Right lobe of liver (tissue), 6 donors: Measurements from ENCODE around the gene SMARCD2. TPM values are rescaled to one million over a fixed set of nuclear protein-coding genes. Genes with fewer than 3 reads are reported as not detected.

Source experiments
- ATAC-seq, 4 donors: fragments of 200-7000 bp; cut with Tn5 transposase; one replicate each; pipeline ENCODE4 v1.9.1; 2020; ENCODE audit warnings: mild to moderate bottlenecking in 4 of 4, moderate library complexity in 4 of 4
- DNase-seq, 3 donors: peaks; one replicate each; pipeline ENCODE4 v3.0.0-alpha.2; 2020
- H3K27ac ChIP-seq, 3 donors: fragments of 200-600 bp; one replicate each; pipeline ENCODE4 v1.8.0; 2022
- H3K27me3 ChIP-seq, 2 donors: fragments of 200-600 bp; one replicate each; pipeline ENCODE4 v1.8.0; 2022
- H3K36me3 ChIP-seq, 4 donors: fragments of 200-600 bp; sonication (generic) in 1 of 4; one replicate each; pipeline versions ENCODE4 v1.5.1 to v1.8.0; 2017 to 2022; ENCODE audit warnings: control low read depth in 1 of 4
- H3K4me1 ChIP-seq, 4 donors: fragments of 200-600 bp; sonication (generic) in 1 of 4; one replicate each; pipeline versions ENCODE4 v1.5.1 to v1.8.0; 2017 to 2022; ENCODE audit warnings: control low read depth in 1 of 4
- H3K4me3 ChIP-seq, 3 donors: fragments of 200-600 bp; one replicate each; pipeline ENCODE4 v1.8.0; 2022
- H3K9me3 ChIP-seq, 4 donors: fragments of 200-600 bp; sonication (generic) in 1 of 4; one replicate each; pipeline versions ENCODE4 v1.5.1 to v1.8.0; 2017 to 2022; ENCODE audit warnings: control low read depth in 1 of 4
- POLR2A ChIP-seq: fragments of 450-650 bp; IDR thresholded peaks from one replicate; pipeline ENCODE4 v1.6.1; 2017; ENCODE audit warnings: antibody characterized with exemption, mild to moderate bottlenecking
- WGBS: methylation state at CpG from one replicate; pipeline ENCODE4 v1.1.6; 2018; ENCODE audit warnings: low coverage, low lambda C conversion rate; ENCODE audit not compliant: insufficient coverage; ENCODE audit errors: missing lambda C conversion rate; 5-methylcytosine and 5-hydroxymethylcytosine counted together
- intact Hi-C, 2 donors: fragments of 100-400 bp; cut with DNase I; formaldehyde crosslinking; loops; one replicate each; pipeline versions ENCODE4 v1.11.2 to v1.14.1; 2022
- total RNA-seq, 6 experiments: library from RNA; depleted of rRNA in 2 of 6; stranded (reverse); fragments of >200 nt in 2 of 6; fragmentation: NEBNext Ultra II Directional in 3 of 6; extraction: Animal tissue kit (Norgen Biotek cat#: 25700) in 3 of 6; gene quantifications; one replicate each; pipeline versions ENCODE4 v1.1.0 to v1.2.4, GENCODE V29; 2016 to 2023
- TF ChIP-seq, protein P1 (sequence below), 4 donors: fragments of 200-600 bp in 3 of 4; fragments of 450-650 bp in 1 of 4; IDR thresholded peaks; one replicate each; pipeline versions ENCODE4 v1.5.1 to v1.8.0; 2016 to 2022; ENCODE audit warnings: antibody characterized with exemption in 4 of 4, mild to moderate bottlenecking in 2 of 4
- donor health status: DM: no; HTN: yes; CAD: no.
- donor health status: DM: no; HTN: no; CAD: no.
- donor health status: DM: no; HTN: no; CAD: no.
- donor health status: DM: no; HTN: yes; CAD: no.
- donor health status: DM: no; HTN: yes; CAD: no.

The SMARCD2 gene
- total RNA-seq, 6 experiments from 2014 or later: 23.8 to 94.5 (median 59.5) TPM

DNA sequence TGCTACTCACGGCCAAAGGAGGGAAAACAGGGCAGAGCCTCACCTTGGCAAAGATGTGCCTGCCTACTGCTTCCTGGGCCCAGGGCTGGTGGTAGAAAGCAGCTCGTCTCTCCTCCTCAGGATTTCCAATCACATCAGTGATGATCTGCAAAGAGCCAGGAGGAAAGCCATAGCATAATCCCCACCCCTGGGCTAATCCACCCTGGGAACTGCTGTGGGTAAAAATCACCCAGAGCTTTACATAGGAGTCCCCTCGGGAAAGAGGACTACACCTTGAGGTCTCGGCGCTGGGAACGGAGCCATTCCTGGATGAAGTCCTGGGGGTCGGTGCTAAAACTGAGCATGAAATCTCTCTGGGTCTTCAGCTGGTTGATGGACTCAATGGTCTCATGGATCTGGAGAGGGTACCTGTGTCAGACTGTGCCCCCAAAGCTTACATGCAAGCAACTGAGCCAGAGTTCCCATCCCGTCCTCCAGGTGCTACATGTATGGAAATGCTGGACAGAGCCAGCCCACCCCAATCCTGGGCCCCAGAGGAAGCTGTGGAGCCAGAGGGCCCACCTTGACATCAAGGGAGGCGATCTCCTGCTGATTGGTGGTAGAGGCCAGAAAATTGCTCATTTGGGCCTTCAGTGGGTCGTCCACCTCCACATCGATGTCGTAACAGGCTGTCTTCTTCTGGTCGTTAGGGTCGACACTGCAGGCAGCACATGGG lies 9.3 kb downstream of the SMARCD2 start:
- no peaks in the 10 kb centered on the region for H3K27me3 ChIP-seq
- DNase-seq (no peak), ATAC-seq (no peak)
- peaks cover 6 to 78% (median 38%) of the 10 kb centered on the region in 4 donors for H3K36me3 ChIP-seq
- no peak overlapping the region for H3K27ac ChIP-seq
- H3K4me1 ChIP-seq: peaks cover 0 to 24% (median 8%) of the 10 kb centered on the region in 4 donors
- intact Hi-C loops: no loop called here
- H3K4me3 ChIP-seq: no peak overlapping the region
- WGBS: 86% methylated on average over 5 of the region's 14 CpGs
- no peaks in the 10 kb centered on the region for H3K9me3 ChIP-seq
- TF ChIP-seq POLR2A: no peak
- TF ChIP-seq, protein P1, sequence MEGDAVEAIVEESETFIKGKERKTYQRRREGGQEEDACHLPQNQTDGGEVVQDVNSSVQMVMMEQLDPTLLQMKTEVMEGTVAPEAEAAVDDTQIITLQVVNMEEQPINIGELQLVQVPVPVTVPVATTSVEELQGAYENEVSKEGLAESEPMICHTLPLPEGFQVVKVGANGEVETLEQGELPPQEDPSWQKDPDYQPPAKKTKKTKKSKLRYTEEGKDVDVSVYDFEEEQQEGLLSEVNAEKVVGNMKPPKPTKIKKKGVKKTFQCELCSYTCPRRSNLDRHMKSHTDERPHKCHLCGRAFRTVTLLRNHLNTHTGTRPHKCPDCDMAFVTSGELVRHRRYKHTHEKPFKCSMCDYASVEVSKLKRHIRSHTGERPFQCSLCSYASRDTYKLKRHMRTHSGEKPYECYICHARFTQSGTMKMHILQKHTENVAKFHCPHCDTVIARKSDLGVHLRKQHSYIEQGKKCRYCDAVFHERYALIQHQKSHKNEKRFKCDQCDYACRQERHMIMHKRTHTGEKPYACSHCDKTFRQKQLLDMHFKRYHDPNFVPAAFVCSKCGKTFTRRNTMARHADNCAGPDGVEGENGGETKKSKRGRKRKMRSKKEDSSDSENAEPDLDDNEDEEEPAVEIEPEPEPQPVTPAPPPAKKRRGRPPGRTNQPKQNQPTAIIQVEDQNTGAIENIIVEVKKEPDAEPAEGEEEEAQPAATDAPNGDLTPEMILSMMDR (IDR thresholded peaks at IDR 0.05): no peak

DNA sequence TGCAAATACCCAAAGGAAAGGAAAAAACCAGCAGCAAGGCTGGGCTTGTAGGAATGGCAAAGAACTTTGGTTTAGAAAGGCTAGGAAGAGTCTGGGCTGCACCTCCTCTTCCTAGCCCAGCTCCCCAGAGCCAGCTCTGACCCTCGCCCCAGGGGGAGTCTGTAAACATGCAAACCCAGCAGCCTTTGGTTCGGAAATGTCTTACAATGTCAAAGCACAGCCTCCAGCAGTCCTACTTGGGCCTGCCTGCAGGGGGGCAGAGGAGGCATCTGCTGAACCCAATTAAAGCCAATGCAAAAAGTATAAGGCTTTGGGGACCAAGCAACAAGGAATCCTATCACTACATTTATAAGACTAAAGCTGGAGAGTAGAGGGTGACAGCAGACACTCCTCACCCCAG lies 10.0 kb downstream of the SMARCD2 start:
- no peak for DNase-seq
- WGBS: 40% methylated on average over 1 of the region's 2 CpGs
- Histone ChIP-seq H3K4me3 (no peak overlapping the region), H3K27me3 (no peaks in the 10 kb centered on the region), H3K36me3 (peaks cover 6 to 78% (median 38%) of the 10 kb centered on the region in 4 donors), H3K27ac (no peak overlapping the region), H3K9me3 (no peaks in the 10 kb centered on the region), H3K4me1 (peaks cover 0 to 18% (median 5%) of the 10 kb centered on the region in 4 donors)
- ATAC-seq: no peak
- intact Hi-C loops: no loop called here
- TF ChIP-seq, protein P1 (IDR thresholded peaks at IDR 0.05): no peak
- TF ChIP-seq POLR2A: no peak

DNA sequence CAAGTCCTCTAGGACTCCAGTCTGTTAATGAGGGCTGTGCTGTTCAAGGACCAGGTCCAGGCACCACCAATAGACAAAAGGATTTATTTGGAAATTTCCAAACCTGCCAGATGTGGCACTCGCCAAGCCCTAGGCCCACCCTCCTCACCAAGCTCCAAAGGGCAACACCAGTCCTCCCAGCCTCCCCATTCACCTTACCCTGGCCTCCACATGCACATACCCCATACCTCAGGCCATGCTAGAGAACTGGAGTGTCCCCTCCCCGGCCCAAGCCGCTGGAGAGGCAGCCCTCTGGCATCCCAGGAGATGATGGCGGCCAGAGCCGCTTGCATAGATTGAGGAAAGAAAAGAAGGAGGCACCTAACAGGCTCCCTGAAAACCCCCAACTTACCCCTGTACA lies 10.5 kb downstream of the SMARCD2 start:
- intact Hi-C loops: no loop called here
- no peak overlapping the region for H3K4me3 ChIP-seq
- peaks cover 0 to 14% (median 5%) of the 10 kb centered on the region in 4 donors for H3K4me1 ChIP-seq
- no peaks in the 10 kb centered on the region for H3K27me3 ChIP-seq
- no peak for TF ChIP-seq POLR2A
- TF ChIP-seq, protein P1 (IDR thresholded peaks at IDR 0.05): no peak
- H3K9me3 ChIP-seq: no peaks in the 10 kb centered on the region
- 43% methylated on average over 1 of the region's 5 CpGs for WGBS
- H3K36me3 ChIP-seq: peaks cover 6 to 77% (median 38%) of the 10 kb centered on the region in 4 donors
- no peak for DNase-seq
- no peak overlapping the region for H3K27ac ChIP-seq
- no peak for ATAC-seq

DNA sequence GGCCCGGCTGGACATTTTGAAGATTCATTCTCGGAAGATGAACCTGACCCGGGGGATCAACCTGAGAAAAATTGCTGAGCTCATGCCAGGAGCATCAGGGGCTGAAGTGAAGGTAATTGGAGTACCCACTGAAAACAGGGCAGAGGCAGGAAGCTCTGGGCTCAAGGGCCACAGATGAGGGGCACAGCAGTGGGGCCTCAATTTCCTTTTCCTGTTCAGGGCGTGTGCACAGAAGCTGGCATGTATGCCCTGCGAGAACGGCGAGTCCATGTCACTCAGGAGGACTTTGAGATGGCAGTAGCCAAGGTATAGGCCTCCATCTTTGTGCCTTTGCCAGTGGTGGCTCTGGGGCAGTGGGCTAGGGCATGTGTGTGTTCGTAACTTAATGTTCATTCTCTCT lies 11.0 kb downstream of the SMARCD2 start:
- intact Hi-C loops: no loop called here
- TF ChIP-seq POLR2A: no peak
- TF ChIP-seq, protein P1 (IDR thresholded peaks at IDR 0.05): no peak
- H3K36me3 ChIP-seq: peaks cover 6 to 72% (median 38%) of the 10 kb centered on the region in 4 donors
- DNase-seq: no peak
- no peaks in the 10 kb centered on the region for H3K9me3 ChIP-seq
- 76% methylated on average over 3 of the region's 8 CpGs for WGBS
- no peaks in the 10 kb centered on the region for H3K27me3 ChIP-seq
- H3K4me1 ChIP-seq: peaks cover 0 to 14% (median 5%) of the 10 kb centered on the region in 4 donors
- H3K4me3 ChIP-seq: no peak overlapping the region
- no peak overlapping the region for H3K27ac ChIP-seq
- ATAC-seq: no peak
